ENCODE data around the gene MDH2. TPM values are rescaled to one million over a fixed set of nuclear protein-coding genes. Genes with fewer than 3 reads are reported as not detected.

The MDH2 gene
- total RNA-seq, 4 donors from 2014 or later = 89.3 to 121 (median 110) TPM

- WGBS, 2 donors = 93 to 95% methylated on average over 44 to 45 of the region's 47 CpGs
- intact Hi-C loops (cut with DNase I; ENCODE audit: low total_unique reads) = no loop called here
- no peak overlapping the region for H3K4me3 ChIP-seq (ENCODE audit: low read depth, poor library complexity, severe bottlenecking)
- TF ChIP-seq POLR2A (IDR thresholded peaks at IDR 0.05) (no peak), CTCF (IDR thresholded peaks at IDR 0.05) (no peak)
- no peak for DNase-seq (ENCODE audit: low spot score in 2 of 2)
Measured at GRCh38 chr7:76072243-76073148, 24.6 kb downstream of the MDH2 start.

GRCh38 chr7:76073335-76073990 is 25.6 kb downstream of the MDH2 start:
- H3K4me3 ChIP-seq (ENCODE audit: low read depth, poor library complexity, severe bottlenecking) = no peak overlapping the region
- no peak for DNase-seq (ENCODE audit: low spot score in 2 of 2)
- TF ChIP-seq CTCF (IDR thresholded peaks at IDR 0.05) = no peak
- no peak for TF ChIP-seq POLR2A (IDR thresholded peaks at IDR 0.05)
- 94 to 95% methylated on average over 39 to 45 of the region's 45 CpGs for WGBS, 2 donors
- intact Hi-C loops (cut with DNase I; ENCODE audit: low total_unique reads) = no loop called here

- no peak for TF ChIP-seq CTCF (IDR thresholded peaks at IDR 0.05)
- TF ChIP-seq POLR2A (IDR thresholded peaks at IDR 0.05) = no peak
- DNase-seq (ENCODE audit: low spot score in 2 of 2) = no peak
- no peak overlapping the region for H3K4me3 ChIP-seq (ENCODE audit: low read depth, poor library complexity, severe bottlenecking)
- 95 to 96% methylated on average over 35 of the region's 35 CpGs for WGBS, 2 donors
- intact Hi-C loops (cut with DNase I; ENCODE audit: low total_unique reads) = no loop called here
Measured at GRCh38 chr7:76074306-76074971, 26.5 kb downstream of the MDH2 start.

GRCh38 chr7:76074972-76075370 is 27.1 kb downstream of the MDH2 start:
- no peak for DNase-seq (ENCODE audit: low spot score in 2 of 2)
- intact Hi-C loops (cut with DNase I; ENCODE audit: low total_unique reads) = no loop called here
- WGBS, 2 donors = 89 to 93% methylated on average over 4 of the region's 4 CpGs
- H3K4me3 ChIP-seq (ENCODE audit: low read depth, poor library complexity, severe bottlenecking) = no peak overlapping the region
- TF ChIP-seq POLR2A (IDR thresholded peaks at IDR 0.05) = no peak
- TF ChIP-seq CTCF (IDR thresholded peaks at IDR 0.05) = no peak

GRCh38 chr7:76076995-76077394 is 29.1 kb downstream of the MDH2 start:
- H3K4me3 ChIP-seq (ENCODE audit: low read depth, poor library complexity, severe bottlenecking) = no peak overlapping the region
- WGBS, 2 donors = 82% methylated on average over 6 of the region's 6 CpGs
- intact Hi-C loops (cut with DNase I; ENCODE audit: low total_unique reads) = no loop called here
- TF ChIP-seq CTCF (IDR thresholded peaks at IDR 0.05) = no peak
- TF ChIP-seq POLR2A (IDR thresholded peaks at IDR 0.05) = no peak
- DNase-seq (ENCODE audit: low spot score in 2 of 2) = no peak
